Body of pancreas (tissue), 4 donors: ENCODE results near the gene RBM10.

Experiments
- POLR2A ChIP-seq, 3 donors: fragments of 450-650 bp; IDR thresholded peaks; one replicate each; pipeline ENCODE4 v1.6.1; 2016; ENCODE audit warnings: antibody characterized with exemption in 3 of 3, mild to moderate bottlenecking in 2 of 3
- TF ChIP-seq, protein P1 (sequence below), 7 experiments: fragments of 450-650 bp in 4 of 7; fragments of 200-600 bp in 3 of 7; sonication (generic) in 3 of 7; IDR thresholded peaks; one replicate each; pipeline ENCODE4 v1.5.1; 2016 to 2019; ENCODE audit warnings: antibody characterized with exemption in 7 of 7

DNA sequence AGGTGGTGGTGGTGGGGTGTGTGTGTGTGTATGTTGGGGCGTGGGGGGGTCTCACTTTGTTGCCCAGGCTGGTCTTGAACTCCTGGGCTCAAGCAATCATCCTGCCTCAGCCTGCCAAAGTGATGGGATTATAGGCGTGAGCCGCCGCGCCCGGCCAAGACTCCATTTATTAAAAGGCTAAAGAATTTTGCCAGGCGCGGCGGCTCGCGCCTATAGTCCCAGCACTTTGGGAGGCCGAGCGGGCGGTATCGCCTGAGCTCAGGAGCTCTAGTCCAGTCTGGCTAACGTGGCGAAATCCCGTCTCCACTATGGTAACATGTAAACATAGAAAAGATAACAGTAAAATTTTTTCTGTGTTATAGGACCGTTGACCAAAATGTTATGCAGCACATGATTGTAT lies 44.9 kb downstream of the RBM10 start:
- TF ChIP-seq, protein P1, sequence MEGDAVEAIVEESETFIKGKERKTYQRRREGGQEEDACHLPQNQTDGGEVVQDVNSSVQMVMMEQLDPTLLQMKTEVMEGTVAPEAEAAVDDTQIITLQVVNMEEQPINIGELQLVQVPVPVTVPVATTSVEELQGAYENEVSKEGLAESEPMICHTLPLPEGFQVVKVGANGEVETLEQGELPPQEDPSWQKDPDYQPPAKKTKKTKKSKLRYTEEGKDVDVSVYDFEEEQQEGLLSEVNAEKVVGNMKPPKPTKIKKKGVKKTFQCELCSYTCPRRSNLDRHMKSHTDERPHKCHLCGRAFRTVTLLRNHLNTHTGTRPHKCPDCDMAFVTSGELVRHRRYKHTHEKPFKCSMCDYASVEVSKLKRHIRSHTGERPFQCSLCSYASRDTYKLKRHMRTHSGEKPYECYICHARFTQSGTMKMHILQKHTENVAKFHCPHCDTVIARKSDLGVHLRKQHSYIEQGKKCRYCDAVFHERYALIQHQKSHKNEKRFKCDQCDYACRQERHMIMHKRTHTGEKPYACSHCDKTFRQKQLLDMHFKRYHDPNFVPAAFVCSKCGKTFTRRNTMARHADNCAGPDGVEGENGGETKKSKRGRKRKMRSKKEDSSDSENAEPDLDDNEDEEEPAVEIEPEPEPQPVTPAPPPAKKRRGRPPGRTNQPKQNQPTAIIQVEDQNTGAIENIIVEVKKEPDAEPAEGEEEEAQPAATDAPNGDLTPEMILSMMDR (IDR thresholded peaks at IDR 0.05), result no peak
- no peak for TF ChIP-seq POLR2A (IDR thresholded peaks at IDR 0.05)
